DMS79 (cell line): ENCODE measurements around the gene HYDIN.

Experiments used
- DNase-seq: peaks from one replicate; lab custom pipeline; 2025; lab: John Stamatoyannopoulos, UW

The HYDIN gene

GRCh38 chr16:70786020-70786755 is 444.3 kb downstream of the HYDIN start:
- DNase-seq = no peak

GRCh38 chr16:70784692-70785555 is 445.6 kb downstream of the HYDIN start:
- no peak for DNase-seq

DNA sequence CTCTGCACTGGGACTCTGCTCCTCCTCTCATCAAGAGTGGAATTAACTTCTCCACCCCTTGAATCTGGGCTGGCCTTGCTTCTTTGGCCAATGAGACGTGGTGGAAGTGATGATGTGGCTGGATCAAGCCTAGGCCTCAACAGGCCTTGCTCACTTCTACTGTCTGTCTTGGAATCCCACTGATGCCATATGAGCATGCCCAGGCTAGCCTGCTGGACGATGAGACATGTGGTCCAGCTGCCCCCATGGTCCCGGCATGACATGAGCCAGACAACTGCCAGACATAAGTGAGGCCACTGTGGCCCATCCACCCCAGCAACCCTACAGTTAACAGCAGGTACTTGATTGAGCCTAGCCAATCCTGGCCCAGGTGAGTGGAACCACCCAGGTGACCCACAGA is 448.3 kb downstream of the HYDIN start:
- no peak for DNase-seq

DNA sequence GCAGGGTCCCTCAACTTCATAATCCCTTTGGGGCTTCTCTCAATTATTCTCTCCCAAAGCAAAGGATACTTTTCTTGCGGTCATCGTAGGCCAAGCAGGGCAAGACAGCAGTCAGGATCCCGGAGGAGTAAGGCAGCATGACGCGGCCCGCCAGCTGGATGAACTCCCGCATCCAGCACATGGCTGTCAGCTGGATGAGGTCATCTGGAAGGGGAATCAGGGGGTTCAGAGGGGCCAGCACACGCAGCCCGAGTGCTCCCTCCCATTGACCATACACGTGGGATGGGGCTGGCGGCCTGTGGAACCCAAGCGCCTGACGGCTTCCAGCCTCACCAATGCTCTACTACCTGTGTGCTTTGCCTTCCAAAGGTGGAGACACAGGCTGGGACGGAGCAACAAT is 448.7 kb downstream of the HYDIN start:
- no peak for DNase-seq

DNA sequence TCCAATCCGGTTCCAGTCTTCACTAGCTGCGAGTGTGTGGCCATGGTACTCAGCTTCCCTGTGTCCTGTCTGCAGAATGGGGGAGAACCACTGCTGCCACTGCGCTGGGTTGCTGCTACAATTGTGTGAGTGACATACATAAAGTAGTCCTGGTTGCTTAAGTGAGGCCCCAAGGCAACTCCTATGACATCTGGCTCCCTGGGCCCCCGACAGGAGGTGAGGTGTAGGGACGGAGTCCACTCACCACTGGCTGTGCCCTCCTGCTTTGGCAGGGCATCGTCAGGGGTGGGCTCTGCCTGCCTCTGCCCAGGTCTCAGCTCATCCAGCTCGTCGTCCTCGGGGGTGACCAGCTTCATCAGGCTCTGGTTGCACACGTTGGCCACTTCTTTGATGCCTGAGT is 450.0 kb downstream of the HYDIN start:
- no peak for DNase-seq

DNA sequence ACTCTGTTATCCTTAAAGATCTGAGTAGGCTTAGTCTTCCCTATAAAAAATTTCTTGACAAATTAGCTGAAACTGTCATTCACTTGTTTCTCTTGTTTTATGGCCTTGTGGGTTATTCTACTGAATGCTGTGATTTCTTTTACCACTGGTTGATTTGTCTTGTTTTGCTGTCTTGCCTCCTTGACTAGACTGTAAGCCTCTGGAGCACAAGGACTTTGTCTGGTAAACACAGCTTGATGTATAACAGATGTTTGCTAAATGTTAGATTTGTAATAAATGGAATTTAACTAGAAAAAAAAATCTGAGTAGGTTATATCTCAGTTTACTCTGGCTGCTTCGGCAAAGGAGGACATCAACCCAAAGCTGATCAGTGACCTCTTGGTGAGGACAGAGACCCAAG is 451.2 kb downstream of the HYDIN start:
- no peak for DNase-seq

- DNase-seq = no peak
These were observed 451.6 kb downstream of the HYDIN start for GRCh38 chr16:70778901-70779309.

- DNase-seq = no peak
These were observed 452.5 kb downstream of the HYDIN start for GRCh38 chr16:70777973-70778406.

- no peak for DNase-seq
These were observed 453.0 kb downstream of the HYDIN start for GRCh38 chr16:70777496-70777895.

- no peak for DNase-seq
These were observed 455.1 kb downstream of the HYDIN start for GRCh38 chr16:70775399-70775798.

DNA sequence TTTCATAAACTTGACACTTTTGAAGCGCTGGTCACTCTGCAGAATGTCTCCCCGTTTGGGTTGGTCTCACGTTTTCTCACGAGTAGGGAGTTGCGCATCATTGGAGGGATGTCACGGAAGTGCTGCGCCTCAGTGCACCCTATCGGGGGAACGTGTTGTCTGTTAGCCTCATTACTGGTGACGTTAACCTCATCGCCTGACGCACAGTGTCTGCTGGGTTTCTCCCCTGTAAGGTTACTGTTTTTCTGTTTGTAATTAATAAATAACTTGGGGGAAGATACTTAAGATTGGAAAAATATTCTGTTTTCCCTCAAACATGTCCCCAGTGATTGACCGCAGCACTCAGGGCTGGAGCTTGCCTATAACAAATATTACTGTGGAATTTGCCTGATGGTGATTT is 456.3 kb downstream of the HYDIN start:
- DNase-seq = no peak

- no peak for DNase-seq
These were observed 458.0 kb downstream of the HYDIN start for GRCh38 chr16:70772493-70772892.

DNA sequence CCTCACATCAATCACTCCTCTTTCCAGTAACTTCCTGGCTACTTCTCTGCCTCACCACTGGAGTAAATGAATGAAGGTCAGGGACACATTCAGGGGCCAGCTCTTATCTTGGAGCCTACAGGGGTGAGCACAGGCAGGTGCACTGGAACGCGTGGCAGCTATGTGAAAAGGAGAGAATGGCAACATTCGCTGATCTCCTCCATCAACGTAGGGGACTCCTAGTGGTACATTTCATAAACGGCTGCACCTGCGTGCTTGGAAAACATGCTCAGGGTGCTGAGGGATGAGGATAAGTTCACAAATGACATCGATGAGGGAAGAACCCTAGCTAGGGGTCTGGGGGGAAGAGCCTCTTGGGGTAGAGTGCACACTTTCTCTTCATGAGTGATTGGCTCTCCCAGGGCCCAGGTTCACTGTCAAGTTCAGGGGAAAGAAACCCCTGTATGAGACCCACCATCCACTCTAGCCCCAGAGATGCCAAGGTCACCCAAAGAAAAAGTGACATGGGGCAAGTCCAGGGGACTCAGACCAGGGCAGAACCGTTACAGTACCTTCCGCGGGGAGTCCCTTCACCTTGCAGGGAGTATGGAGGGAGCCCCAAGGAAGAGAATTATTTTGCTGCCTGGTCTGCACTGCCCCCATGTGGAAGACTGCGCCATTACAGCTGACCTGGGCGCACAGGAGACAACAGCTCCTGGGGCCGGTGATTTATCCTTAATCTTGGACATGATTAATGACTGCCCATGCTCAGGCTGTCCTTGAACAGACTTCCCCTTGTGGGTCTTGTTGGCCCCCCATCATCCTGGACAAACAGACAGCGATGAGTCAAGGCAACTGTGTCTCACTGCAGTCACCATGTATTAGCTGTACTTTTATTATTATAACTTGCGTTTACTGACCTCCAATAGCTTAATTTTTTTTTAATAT is 459.6 kb downstream of the HYDIN start:
- no peak for DNase-seq

DNA sequence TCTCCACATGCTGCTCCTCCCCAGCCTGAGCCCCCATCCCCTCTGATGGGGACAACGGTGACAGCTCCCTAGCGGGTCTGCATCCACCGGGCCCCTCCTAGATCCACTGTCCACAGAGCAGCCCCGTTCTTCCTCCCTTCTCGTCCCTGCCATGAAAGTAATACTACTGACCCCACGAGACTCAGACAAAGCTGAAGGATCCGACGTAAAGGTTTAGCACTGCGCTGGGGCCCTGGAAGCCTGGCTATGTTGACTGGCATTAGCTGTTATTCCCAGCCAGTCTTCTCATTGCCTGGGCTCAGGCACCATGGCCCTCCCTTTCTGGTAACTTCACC is 460.3 kb downstream of the HYDIN start:
- DNase-seq = no peak

GRCh38 chr16:70769761-70770160 is 460.8 kb downstream of the HYDIN start:
- no peak for DNase-seq

GRCh38 chr16:70769131-70769530 is 461.4 kb downstream of the HYDIN start:
- DNase-seq = no peak

DNA sequence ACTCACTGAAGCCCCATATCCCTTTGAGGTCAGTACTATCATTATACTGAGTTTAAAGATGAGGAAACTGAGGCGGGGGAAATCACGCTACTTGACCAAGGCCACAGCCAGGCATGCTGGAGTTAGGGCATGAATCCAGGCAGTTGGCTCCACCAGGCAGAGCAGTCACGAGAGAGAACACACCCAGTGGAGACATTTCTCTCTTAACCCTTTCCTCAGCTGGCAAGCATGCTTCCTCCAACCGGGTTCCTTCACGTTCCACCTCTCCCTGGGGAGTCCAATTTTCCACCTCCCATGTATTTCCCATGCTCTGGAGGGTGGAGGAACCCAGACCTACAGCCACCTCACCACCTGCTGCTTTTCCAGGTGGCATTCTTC is 462.3 kb downstream of the HYDIN start:
- DNase-seq = no peak

DNA sequence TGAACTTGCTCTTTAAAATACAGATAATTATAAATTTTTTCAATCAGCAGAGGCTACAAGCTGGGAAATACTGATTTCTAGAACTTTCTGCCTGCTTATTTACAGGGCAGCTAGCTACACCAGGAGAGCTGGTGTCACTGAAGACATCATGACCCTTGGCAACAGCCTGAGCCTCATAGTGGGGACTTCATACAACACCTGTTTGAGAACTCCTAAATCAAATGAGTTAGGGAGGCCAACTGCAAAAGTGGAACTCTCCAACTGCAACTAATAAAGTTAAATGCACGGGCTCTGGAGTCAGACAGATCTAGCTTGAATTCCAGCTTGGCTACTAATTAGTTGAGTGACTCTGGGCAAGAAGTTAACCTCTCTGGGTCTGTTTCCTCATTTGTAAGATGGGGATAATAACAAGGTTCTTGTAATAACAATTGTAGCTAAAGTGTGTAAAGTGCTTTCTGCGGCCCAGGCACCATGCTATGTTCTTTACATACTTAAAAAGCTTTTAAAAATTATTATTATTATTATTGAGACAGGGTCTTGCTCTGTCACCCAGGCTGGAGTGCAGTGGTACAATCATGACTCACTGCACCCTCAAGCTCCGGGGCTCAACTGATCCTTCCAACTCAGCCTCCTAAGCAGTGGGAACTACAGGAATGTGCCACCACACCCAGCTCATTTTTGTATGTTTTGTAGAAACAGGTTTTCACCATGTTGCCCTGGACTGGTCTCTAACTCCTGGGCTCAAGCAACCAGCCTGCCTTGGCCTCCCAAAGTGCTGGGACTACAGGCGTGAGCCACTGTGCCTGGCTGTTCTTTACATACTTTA is 462.9 kb downstream of the HYDIN start:
- no peak for DNase-seq

- no peak for DNase-seq
These were observed 463.9 kb downstream of the HYDIN start for GRCh38 chr16:70766658-70767057.

GRCh38 chr16:70766176-70766575 is 464.3 kb downstream of the HYDIN start:
- DNase-seq = no peak

DNA sequence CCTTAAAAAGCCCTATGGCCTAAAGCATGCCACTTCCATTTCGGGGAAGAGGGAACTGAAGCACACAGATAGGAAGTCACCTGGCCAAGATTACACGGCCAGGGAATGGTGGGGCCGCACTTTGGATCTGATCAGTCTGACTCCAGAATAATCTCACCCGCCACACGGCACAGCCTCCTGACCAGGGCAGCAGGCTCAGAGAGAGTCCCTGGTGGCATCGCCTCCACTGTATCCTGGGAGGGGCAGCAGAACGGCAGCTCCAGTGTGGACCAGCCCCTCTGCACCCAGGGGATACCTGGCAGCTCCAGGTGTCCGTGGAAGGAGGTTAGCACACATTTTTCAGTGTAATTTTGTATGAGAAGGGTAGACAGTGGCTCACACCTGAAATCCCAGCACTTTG is 465.0 kb downstream of the HYDIN start:
- no peak for DNase-seq

GRCh38 chr16:70764632-70765031 is 465.9 kb downstream of the HYDIN start:
- DNase-seq = no peak
